ENCODE data around the gene ARHGEF16.

- TF ChIP-seq NR2C2 (CRISPR knock-in tag; IDR thresholded peaks at IDR 0.05) (no peak), ZNF416 (CRISPR knock-in tag; IDR thresholded peaks at IDR 0.05) (no peak), ZNF317 (CRISPR knock-in tag; IDR thresholded peaks at IDR 0.05; ENCODE audit: borderline replicate concordance, low read depth) (no peak), NFATC4 (CRISPR knock-in tag; IDR thresholded peaks at IDR 0.05) (no peak), MAX (CRISPR knock-in tag; IDR thresholded peaks at IDR 0.05) (no peak), SOX15 (CRISPR knock-in tag; IDR thresholded peaks at IDR 0.05) (no peak)
Measured at GRCh38 chr1:3429766-3430165, 24.7 kb upstream of the ARHGEF16 start.

All from WTC11 (cell line).